ENCODE measurements around the gene SLC24A4.

SLC24A4 gene

GRCh38 chr14:92447416-92448197 is 124.6 kb downstream of the SLC24A4 start:
- H3K4me3 ChIP-seq (ENCODE audit: control insufficient read depth, low read depth, low read length), result no peak overlapping the region
- TF ChIP-seq, protein P1, sequence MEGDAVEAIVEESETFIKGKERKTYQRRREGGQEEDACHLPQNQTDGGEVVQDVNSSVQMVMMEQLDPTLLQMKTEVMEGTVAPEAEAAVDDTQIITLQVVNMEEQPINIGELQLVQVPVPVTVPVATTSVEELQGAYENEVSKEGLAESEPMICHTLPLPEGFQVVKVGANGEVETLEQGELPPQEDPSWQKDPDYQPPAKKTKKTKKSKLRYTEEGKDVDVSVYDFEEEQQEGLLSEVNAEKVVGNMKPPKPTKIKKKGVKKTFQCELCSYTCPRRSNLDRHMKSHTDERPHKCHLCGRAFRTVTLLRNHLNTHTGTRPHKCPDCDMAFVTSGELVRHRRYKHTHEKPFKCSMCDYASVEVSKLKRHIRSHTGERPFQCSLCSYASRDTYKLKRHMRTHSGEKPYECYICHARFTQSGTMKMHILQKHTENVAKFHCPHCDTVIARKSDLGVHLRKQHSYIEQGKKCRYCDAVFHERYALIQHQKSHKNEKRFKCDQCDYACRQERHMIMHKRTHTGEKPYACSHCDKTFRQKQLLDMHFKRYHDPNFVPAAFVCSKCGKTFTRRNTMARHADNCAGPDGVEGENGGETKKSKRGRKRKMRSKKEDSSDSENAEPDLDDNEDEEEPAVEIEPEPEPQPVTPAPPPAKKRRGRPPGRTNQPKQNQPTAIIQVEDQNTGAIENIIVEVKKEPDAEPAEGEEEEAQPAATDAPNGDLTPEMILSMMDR (IDR thresholded peaks at IDR 0.05; ENCODE audit: control insufficient read depth, insufficient read depth, low read depth, low read length, missing control alignments), result no peak
- no peak for DNase-seq (ENCODE audit: low read depth)

DNA sequence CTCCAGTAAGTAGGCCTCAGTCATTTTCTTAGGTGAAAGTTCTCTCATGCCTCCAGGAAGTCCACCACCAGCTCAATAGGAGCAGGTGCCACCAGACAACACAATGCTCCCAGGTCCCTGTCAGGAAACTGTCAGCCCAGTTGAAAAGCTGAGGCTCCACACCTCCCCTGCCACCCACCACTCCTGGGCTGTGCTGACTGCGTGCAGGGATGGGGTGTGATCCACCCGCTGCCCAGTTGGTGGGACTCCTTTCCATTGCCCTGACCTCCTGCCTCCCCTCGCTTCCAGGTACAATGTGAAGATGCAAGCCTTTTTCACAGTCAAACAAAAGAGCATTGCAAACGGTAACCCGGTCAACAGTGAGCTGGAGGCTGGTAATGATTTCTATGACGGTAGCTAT is 125.8 kb downstream of the SLC24A4 start:
- TF ChIP-seq, protein P1 (IDR thresholded peaks at IDR 0.05; ENCODE audit: control insufficient read depth, insufficient read depth, low read depth, low read length, missing control alignments), result no peak
- no peak for DNase-seq (ENCODE audit: low read depth)
- no peak overlapping the region for H3K4me3 ChIP-seq (ENCODE audit: control insufficient read depth, low read depth, low read length)

- TF ChIP-seq, protein P1 (IDR thresholded peaks at IDR 0.05; ENCODE audit: control insufficient read depth, insufficient read depth, low read depth, low read length, missing control alignments), result no peak
- H3K4me3 ChIP-seq (ENCODE audit: control insufficient read depth, low read depth, low read length), result no peak overlapping the region
- no peak for DNase-seq (ENCODE audit: low read depth)
Measured at GRCh38 chr14:92449404-92450181, 126.6 kb downstream of the SLC24A4 start.

GRCh38 chr14:92450351-92451070 is 127.5 kb downstream of the SLC24A4 start:
- H3K4me3 ChIP-seq (ENCODE audit: control insufficient read depth, low read depth, low read length), result no peak overlapping the region
- no peak for DNase-seq (ENCODE audit: low read depth)
- TF ChIP-seq, protein P1 (IDR thresholded peaks at IDR 0.05; ENCODE audit: control insufficient read depth, insufficient read depth, low read depth, low read length, missing control alignments), result no peak

DNA sequence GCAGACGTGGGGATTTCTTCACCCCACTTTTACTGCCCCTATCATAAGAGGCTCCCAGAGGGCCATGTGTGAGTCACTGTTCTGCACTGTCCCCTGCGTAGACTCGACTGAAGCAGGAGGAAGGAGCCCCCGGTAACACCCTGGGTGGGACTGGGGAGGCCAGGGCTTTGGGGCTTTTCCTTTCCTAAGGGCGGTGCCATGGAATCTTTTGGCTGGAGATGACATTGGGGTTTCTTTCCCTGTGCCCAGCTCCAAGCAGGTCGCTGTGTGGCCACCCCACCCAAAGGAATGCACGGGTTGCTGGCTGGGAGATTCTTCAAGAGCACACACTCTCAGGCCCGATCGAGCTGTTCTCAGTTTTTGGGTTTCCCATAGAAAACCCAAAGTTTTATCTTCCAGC is 128.3 kb downstream of the SLC24A4 start:
- DNase-seq (ENCODE audit: low read depth), result no peak
- TF ChIP-seq, protein P1 (IDR thresholded peaks at IDR 0.05; ENCODE audit: control insufficient read depth, insufficient read depth, low read depth, low read length, missing control alignments), result no peak
- H3K4me3 ChIP-seq (ENCODE audit: control insufficient read depth, low read depth, low read length), result no peak overlapping the region

DNA sequence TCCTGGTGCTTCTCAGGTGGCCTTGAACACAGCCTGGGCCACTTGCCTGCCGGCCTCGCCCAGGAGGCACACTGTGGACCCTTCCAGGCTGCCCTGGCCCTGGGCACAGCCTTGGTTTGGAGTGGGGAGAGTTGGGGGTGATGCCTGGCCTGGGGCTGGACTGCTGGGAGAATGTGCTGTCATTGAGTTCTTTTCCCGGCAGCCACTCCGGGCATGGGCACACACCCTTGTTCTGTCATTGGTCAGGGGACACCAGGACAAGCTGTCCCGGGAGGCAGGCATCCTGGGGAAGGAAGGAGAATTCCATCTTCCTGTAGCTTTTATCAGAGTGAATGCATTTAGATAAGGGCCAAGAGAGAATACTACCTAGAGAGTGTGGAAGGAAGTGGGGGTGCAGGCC is 128.8 kb downstream of the SLC24A4 start:
- TF ChIP-seq, protein P1 (IDR thresholded peaks at IDR 0.05; ENCODE audit: control insufficient read depth, insufficient read depth, low read depth, low read length, missing control alignments), result no peak
- no peak for DNase-seq (ENCODE audit: low read depth)
- H3K4me3 ChIP-seq (ENCODE audit: control insufficient read depth, low read depth, low read length), result no peak overlapping the region
